ENCODE results near the gene RAD51B. TPM values are rescaled to one million over a fixed set of nuclear protein-coding genes. Genes with fewer than 3 reads are reported as not detected.

RAD51B gene
- total RNA-seq, 2 donors from 2014 or later = 9.3 to 12.1 TPM

DNA sequence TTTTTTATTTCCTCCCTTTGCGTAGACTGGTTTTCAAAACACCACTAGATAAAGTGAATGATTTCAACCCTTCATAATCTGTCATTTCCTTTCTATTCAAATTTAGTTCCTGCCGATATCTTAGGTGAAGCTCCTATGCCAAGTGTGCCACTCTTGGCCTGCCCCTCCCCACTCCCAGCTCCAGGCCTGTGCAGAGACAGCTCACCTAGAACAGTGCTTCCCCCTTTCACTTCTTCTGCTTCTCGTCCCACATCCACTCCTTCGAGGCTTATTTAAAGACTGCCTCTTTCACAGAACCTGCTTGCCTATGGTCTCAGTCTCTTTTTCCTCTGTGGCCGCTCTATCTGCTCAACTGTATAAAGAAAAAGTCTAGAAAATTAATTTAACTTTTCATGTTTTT is 473.8 kb downstream of the RAD51B start:
- H3K27ac ChIP-seq = no peak overlapping the region
- H3K4me1 ChIP-seq (ENCODE audit: control insufficient read depth in 1 of 2, low read depth in 2 of 2) = peaks cover 0 to 10% of the 10 kb centered on the region in 2 donors
- no peaks in the 10 kb centered on the region for H3K27me3 ChIP-seq (replicated peaks; ENCODE audit: insufficient read depth)
- no peaks in the 10 kb centered on the region for H3K9me3 ChIP-seq
- ATAC-seq (ENCODE audit: insufficient number of reproducible peaks, low FRiP score, low read depth) = no peak
- H3K4me3 ChIP-seq = no peak overlapping the region
- TF ChIP-seq, protein P1, sequence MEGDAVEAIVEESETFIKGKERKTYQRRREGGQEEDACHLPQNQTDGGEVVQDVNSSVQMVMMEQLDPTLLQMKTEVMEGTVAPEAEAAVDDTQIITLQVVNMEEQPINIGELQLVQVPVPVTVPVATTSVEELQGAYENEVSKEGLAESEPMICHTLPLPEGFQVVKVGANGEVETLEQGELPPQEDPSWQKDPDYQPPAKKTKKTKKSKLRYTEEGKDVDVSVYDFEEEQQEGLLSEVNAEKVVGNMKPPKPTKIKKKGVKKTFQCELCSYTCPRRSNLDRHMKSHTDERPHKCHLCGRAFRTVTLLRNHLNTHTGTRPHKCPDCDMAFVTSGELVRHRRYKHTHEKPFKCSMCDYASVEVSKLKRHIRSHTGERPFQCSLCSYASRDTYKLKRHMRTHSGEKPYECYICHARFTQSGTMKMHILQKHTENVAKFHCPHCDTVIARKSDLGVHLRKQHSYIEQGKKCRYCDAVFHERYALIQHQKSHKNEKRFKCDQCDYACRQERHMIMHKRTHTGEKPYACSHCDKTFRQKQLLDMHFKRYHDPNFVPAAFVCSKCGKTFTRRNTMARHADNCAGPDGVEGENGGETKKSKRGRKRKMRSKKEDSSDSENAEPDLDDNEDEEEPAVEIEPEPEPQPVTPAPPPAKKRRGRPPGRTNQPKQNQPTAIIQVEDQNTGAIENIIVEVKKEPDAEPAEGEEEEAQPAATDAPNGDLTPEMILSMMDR (IDR thresholded peaks at IDR 0.05) = no peak
- no peak for DNase-seq (ENCODE audit: low spot score)
- H3K36me3 ChIP-seq = no peaks in the 10 kb centered on the region

GRCh38 chr14:68295316-68295816 is 475.8 kb downstream of the RAD51B start:
- TF ChIP-seq, protein P1 (IDR thresholded peaks at IDR 0.05) = no peak
- H3K27ac ChIP-seq = no peak overlapping the region
- H3K4me1 ChIP-seq (ENCODE audit: control insufficient read depth in 1 of 2, low read depth in 2 of 2) = peaks cover 0 to 10% of the 10 kb centered on the region in 2 donors
- H3K9me3 ChIP-seq = no peaks in the 10 kb centered on the region
- H3K27me3 ChIP-seq (replicated peaks; ENCODE audit: insufficient read depth) = no peaks in the 10 kb centered on the region
- DNase-seq (ENCODE audit: low spot score) (no peak), ATAC-seq (ENCODE audit: insufficient number of reproducible peaks, low FRiP score, low read depth) (no peak)
- no peaks in the 10 kb centered on the region for H3K36me3 ChIP-seq
- H3K4me3 ChIP-seq = no peak overlapping the region

DNA sequence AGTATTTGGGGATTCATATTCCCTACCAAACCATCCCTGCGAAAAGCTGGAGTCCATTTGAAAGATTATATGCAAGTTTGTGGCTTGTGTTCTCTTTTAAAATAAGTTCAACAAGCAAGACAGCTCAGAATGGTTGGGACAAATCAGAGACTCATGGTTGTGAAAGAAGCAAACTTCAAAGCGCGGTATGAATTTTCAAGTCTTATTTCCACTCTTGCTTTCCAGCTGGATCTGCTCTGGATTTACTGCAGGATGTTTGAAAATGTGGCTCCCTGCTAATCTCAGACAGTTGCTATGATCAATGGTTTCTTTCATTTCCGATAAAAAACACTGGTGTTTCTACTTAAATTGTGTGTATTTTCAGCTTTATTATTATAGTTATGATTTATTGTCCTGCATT is 477.5 kb downstream of the RAD51B start:
- TF ChIP-seq, protein P1 (IDR thresholded peaks at IDR 0.05) = no peak
- H3K36me3 ChIP-seq = no peaks in the 10 kb centered on the region
- ATAC-seq (ENCODE audit: insufficient number of reproducible peaks, low FRiP score, low read depth) = no peak
- H3K27me3 ChIP-seq (replicated peaks; ENCODE audit: insufficient read depth) = no peaks in the 10 kb centered on the region
- no peak overlapping the region for H3K27ac ChIP-seq
- H3K4me1 ChIP-seq (ENCODE audit: control insufficient read depth in 1 of 2, low read depth in 2 of 2) = peaks cover 0 to 10% of the 10 kb centered on the region in 2 donors
- DNase-seq (ENCODE audit: low spot score) = no peak
- H3K4me3 ChIP-seq = no peak overlapping the region
- no peaks in the 10 kb centered on the region for H3K9me3 ChIP-seq

GRCh38 chr14:68297876-68298468 is 478.4 kb downstream of the RAD51B start:
- no peaks in the 10 kb centered on the region for H3K36me3 ChIP-seq
- ATAC-seq (ENCODE audit: insufficient number of reproducible peaks, low FRiP score, low read depth) (no peak), DNase-seq (ENCODE audit: low spot score) (no peak)
- H3K4me1 ChIP-seq (ENCODE audit: control insufficient read depth in 1 of 2, low read depth in 2 of 2) = peaks cover 0 to 10% of the 10 kb centered on the region in 2 donors
- TF ChIP-seq, protein P1 (IDR thresholded peaks at IDR 0.05) = peak; percentile 20
- H3K9me3 ChIP-seq = no peaks in the 10 kb centered on the region
- H3K27ac ChIP-seq = no peak overlapping the region
- H3K27me3 ChIP-seq (replicated peaks; ENCODE audit: insufficient read depth) = no peaks in the 10 kb centered on the region
- no peak overlapping the region for H3K4me3 ChIP-seq

DNA sequence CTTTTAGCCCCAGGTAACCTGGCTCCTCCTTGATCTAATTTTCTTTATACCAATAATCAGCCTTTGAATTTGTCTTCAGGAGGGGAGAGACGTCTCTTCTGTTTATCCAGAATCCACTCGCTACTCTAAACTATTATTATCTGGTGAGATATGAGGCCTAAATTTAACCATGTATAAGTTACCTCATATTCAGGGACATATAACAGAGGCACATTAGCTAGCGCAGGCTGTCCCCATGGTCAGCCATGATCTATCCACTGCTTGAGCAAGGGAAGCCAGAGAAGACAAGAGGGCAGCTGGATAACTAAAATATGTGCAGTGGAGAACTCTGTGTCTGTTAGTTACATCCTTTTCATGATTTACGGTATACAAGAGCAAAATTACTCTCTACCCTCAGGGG is 481.0 kb downstream of the RAD51B start:
- H3K9me3 ChIP-seq = no peaks in the 10 kb centered on the region
- H3K27ac ChIP-seq = no peak overlapping the region
- H3K27me3 ChIP-seq (replicated peaks; ENCODE audit: insufficient read depth) = no peaks in the 10 kb centered on the region
- peaks cover 0 to 10% of the 10 kb centered on the region in 2 donors for H3K4me1 ChIP-seq (ENCODE audit: control insufficient read depth in 1 of 2, low read depth in 2 of 2)
- no peak overlapping the region for H3K4me3 ChIP-seq
- H3K36me3 ChIP-seq = no peaks in the 10 kb centered on the region
- TF ChIP-seq, protein P1 (IDR thresholded peaks at IDR 0.05) = no peak
- DNase-seq (ENCODE audit: low spot score) = no peak
- no peak for ATAC-seq (ENCODE audit: insufficient number of reproducible peaks, low FRiP score, low read depth)

Measured in thoracic aorta (tissue), 2 donors.